GM13976 (cell line): Measurements from ENCODE around the gene SLC6A19.
A peak's percentile ranks its signal among the peaks of the same experiment; 100 is the strongest.

Experiments
- DNase-seq: peaks from one replicate; pipeline ENCODE4 v3.0.0; 2012; ENCODE audit warnings: low spot score
- in situ Hi-C: fragments of 300-500 bp; cut with MboI; formaldehyde crosslinking; loops from one replicate; pipeline ENCODE4 v1.12.0; 2022; ENCODE audit warnings: low sequenced_read_pairs, mixed read lengths, inconsistent platforms; ENCODE audit not compliant: unreplicated experiment
- TF ChIP-seq, protein P1 (sequence below): IDR thresholded peaks from 2 replicates; pipeline ENCODE4 v1.5.1; 2012; ENCODE audit warnings: borderline replicate concordance, mild to moderate bottlenecking; ENCODE audit not compliant: insufficient read depth; ENCODE audit errors: extremely low read depth, missing control alignments, control extremely low read depth

SLC6A19 gene

DNA sequence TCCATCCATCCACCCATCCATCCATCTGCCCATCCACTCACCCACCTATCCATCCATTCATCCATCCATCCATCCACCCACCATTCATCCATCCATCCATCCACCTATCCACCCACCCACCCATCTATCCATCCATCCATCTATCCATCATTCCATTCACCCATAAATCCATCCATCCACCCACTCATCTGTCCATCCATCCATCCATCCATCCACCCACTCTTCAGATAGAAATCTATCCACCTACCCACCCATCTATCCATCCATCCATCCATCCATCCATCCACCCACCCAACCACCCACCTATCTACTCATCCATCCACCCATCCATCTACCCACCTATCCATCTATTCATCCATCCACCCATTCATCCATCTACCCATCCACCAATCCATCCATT lies 35.0 kb upstream of the SLC6A19 start:
- DNase-seq = no peak
- TF ChIP-seq, protein P1, sequence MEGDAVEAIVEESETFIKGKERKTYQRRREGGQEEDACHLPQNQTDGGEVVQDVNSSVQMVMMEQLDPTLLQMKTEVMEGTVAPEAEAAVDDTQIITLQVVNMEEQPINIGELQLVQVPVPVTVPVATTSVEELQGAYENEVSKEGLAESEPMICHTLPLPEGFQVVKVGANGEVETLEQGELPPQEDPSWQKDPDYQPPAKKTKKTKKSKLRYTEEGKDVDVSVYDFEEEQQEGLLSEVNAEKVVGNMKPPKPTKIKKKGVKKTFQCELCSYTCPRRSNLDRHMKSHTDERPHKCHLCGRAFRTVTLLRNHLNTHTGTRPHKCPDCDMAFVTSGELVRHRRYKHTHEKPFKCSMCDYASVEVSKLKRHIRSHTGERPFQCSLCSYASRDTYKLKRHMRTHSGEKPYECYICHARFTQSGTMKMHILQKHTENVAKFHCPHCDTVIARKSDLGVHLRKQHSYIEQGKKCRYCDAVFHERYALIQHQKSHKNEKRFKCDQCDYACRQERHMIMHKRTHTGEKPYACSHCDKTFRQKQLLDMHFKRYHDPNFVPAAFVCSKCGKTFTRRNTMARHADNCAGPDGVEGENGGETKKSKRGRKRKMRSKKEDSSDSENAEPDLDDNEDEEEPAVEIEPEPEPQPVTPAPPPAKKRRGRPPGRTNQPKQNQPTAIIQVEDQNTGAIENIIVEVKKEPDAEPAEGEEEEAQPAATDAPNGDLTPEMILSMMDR = no peak
- in situ Hi-C loops = no loop called here

- no peak for DNase-seq
- in situ Hi-C loops = no loop called here
- TF ChIP-seq, protein P1 = no peak
These were observed 34.1 kb upstream of the SLC6A19 start for GRCh38 chr5:1167361-1167727.

GRCh38 chr5:1167728-1168709 lies 33.4 kb upstream of the SLC6A19 start:
- in situ Hi-C loops = no loop called here
- DNase-seq = peak; percentile 88
- TF ChIP-seq, protein P1 = peak; percentile 66

- TF ChIP-seq, protein P1 = no peak
- in situ Hi-C loops = no loop called here
- no peak for DNase-seq
These were observed 32.6 kb upstream of the SLC6A19 start for GRCh38 chr5:1168796-1169195.

DNA sequence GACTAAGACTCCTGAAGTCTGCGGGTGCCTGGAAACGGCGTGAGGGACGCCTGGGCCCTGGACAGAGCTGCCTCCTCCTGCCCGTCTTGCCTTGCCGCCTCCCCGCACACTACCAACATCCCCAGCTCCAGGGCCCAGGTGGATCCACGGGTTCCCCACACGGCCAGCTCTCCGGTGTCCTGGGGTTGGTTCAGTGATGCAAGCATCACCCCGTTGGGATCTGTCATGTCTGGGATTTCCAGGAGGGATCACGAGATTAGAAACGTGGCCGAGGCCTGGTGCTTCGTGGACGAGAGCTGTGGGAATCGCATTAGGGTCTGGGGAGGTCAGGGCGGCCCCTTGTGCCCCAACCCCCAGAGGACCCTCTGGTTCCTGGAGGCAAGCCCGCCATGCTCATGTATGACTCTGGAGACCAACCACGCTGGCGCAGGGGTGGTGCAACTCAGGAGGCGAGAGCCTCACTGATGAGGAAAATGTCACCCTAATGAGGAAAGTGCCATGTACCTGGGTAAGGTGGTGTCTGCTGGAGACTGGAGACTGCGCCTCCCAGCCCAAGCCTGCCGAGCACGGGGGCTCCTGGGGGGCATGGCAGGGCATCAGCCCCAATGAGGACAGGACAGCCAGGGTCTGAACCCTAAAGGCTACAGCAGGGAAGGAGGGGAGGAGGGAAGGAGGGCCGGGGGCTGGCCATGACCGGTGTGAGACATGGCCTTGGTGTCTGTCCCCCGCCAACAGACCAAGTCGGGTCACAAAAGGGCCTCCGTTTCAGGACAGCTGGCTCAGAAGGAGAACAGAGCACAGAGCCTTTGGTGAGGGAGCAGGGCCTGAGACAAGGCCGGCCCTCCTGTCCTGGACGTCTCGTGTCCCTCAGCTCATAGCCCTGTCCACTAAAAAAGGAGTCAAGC lies 31.9 kb upstream of the SLC6A19 start:
- TF ChIP-seq, protein P1 = no peak
- DNase-seq = no peak
- in situ Hi-C loops = loop anchor here (10.0 kb wide), 1 partner anchor 475 kb away; no protein-coding TSS in a partner anchor

GRCh38 chr5:1171340-1171941 lies 30.0 kb upstream of the SLC6A19 start:
- in situ Hi-C loops = loop anchor here (10.0 kb wide), 1 partner anchor 473 kb away; no protein-coding TSS in a partner anchor

More at GRCh38 chr5:1171340-1171941, 30.0 kb upstream of the SLC6A19 start:
- TF ChIP-seq, protein P1 = no peak
- no peak for DNase-seq
